Mesenchymal stem cell (in vitro differentiated cells and primary cell): ENCODE measurements around the gene DCDC1.

Experiments
- DNase-seq: peaks from one replicate; pipeline ENCODE4 v3.0.0-alpha.2; 2013
- H2AFZ ChIP-seq: one replicate; pipeline ENCODE4 v1.6.1; 2013; ENCODE audit warnings: low read depth, mild to moderate bottlenecking, control low read depth, inconsistent platforms, low read length, moderate library complexity
- H2AK5ac ChIP-seq: 2 replicates; pipeline ENCODE4 v1.6.1; 2013; ENCODE audit warnings: low read length, moderate library complexity, mild to moderate bottlenecking, inconsistent platforms; ENCODE audit not compliant: severe bottlenecking
- H2BK120ac ChIP-seq: one replicate; pipeline ENCODE4 v1.6.1; 2013; ENCODE audit warnings: low read depth, mild to moderate bottlenecking, inconsistent platforms, low read length, moderate library complexity
- H2BK12ac ChIP-seq, 2 experiments: one replicate each; pipeline ENCODE4 v1.6.1; 2013; ENCODE audit warnings: inconsistent platforms in 2 of 2, low read length in 2 of 2, mild to moderate bottlenecking in 2 of 2, moderate library complexity in 2 of 2, control low read depth in 1 of 2
- H2BK15ac ChIP-seq: one replicate; pipeline ENCODE4 v1.6.1; 2013; ENCODE audit warnings: mild to moderate bottlenecking, low read depth, inconsistent platforms; ENCODE audit not compliant: poor library complexity, severe bottlenecking
- H2BK5ac ChIP-seq: 2 replicates; pipeline ENCODE4 v1.6.1; 2013; ENCODE audit warnings: low read depth, mild to moderate bottlenecking, low read length, control low read depth, inconsistent platforms; ENCODE audit not compliant: poor library complexity, severe bottlenecking
- H3K14ac ChIP-seq, 2 experiments: one replicate each; pipeline ENCODE4 v1.6.1; 2013; ENCODE audit warnings: inconsistent platforms in 2 of 2, low read length in 2 of 2, control low read depth in 1 of 2, mild to moderate bottlenecking in 1 of 2, moderate library complexity in 1 of 2
- H3K18ac ChIP-seq, 2 experiments: one replicate each; pipeline ENCODE4 v1.6.1; 2013; ENCODE audit warnings: inconsistent platforms in 2 of 2, low read length in 2 of 2, control low read depth in 1 of 2, low read depth in 1 of 2, mild to moderate bottlenecking in 1 of 2
- H3K23ac ChIP-seq, 2 experiments: one replicate each; pipeline ENCODE4 v1.6.1; 2013; ENCODE audit warnings: inconsistent platforms in 2 of 2, low read length in 2 of 2, mild to moderate bottlenecking in 2 of 2, moderate library complexity in 2 of 2, control low read depth in 1 of 2
- H3K27ac ChIP-seq: 2 replicates; pipeline ENCODE4 v1.5.1; 2013; ENCODE audit warnings: mild to moderate bottlenecking, moderate library complexity, low read length, control low read depth, inconsistent platforms; ENCODE audit not compliant: poor library complexity, severe bottlenecking
- H3K27me3 ChIP-seq, 2 experiments: 2 replicates each; pipeline versions ENCODE4 v1.6.1 to v1.7.0; 2013; ENCODE audit warnings: low read length in 2 of 2, mild to moderate bottlenecking in 2 of 2, moderate library complexity in 2 of 2, control low read depth in 1 of 2, inconsistent platforms in 1 of 2; ENCODE audit not compliant: control insufficient read depth in 1 of 2, insufficient read depth in 1 of 2
- H3K36me3 ChIP-seq, 2 experiments: 2 replicates each; pipeline versions ENCODE4 v1.6.1 to v1.7.0; 2013; ENCODE audit warnings: low read length in 2 of 2, control low read depth in 1 of 2, inconsistent platforms in 1 of 2, low read depth in 1 of 2, mild to moderate bottlenecking in 1 of 2; ENCODE audit not compliant: insufficient read depth in 2 of 2, control insufficient read depth in 1 of 2
- H3K4ac ChIP-seq, 2 experiments: one replicate each; pipeline ENCODE4 v1.6.1; 2013; ENCODE audit warnings: inconsistent platforms in 2 of 2, low read length in 2 of 2, mild to moderate bottlenecking in 2 of 2, moderate library complexity in 2 of 2, control low read depth in 1 of 2, low read depth in 1 of 2
- H3K4me1 ChIP-seq: 2 replicates; pipeline ENCODE4 v1.6.1; 2013; ENCODE audit warnings: low read depth, low read length, control low read depth; ENCODE audit not compliant: control insufficient read depth, insufficient read depth
- H3K4me2 ChIP-seq: 2 replicates; pipeline ENCODE4 v1.6.1; 2013; ENCODE audit warnings: low read length, mild to moderate bottlenecking, inconsistent platforms; ENCODE audit not compliant: poor library complexity, severe bottlenecking
- H3K4me3 ChIP-seq, 2 experiments: 2 replicates each; pipeline versions ENCODE4 v1.5.1 to v1.7.0; 2013; ENCODE audit warnings: low read length in 2 of 2, mild to moderate bottlenecking in 2 of 2, control low read depth in 1 of 2, low read depth in 1 of 2; ENCODE audit not compliant: insufficient read depth in 1 of 2
- H3K79me1 ChIP-seq: replicated peaks from 2 replicates; pipeline ENCODE4 v1.6.1; 2013; ENCODE audit warnings: mild to moderate bottlenecking, control low read depth, low read length, inconsistent platforms; ENCODE audit not compliant: poor library complexity, severe bottlenecking
- H3K9ac ChIP-seq: 2 replicates; pipeline ENCODE4 v1.7.0; 2013; ENCODE audit warnings: mild to moderate bottlenecking, low read length, moderate library complexity
- H3K9me3 ChIP-seq: 2 replicates; pipeline ENCODE4 v1.7.0; 2013; ENCODE audit warnings: mild to moderate bottlenecking, low read length; ENCODE audit not compliant: control insufficient read depth
- H4K8ac ChIP-seq: one replicate; pipeline ENCODE4 v1.6.1; 2013; ENCODE audit warnings: inconsistent platforms, mild to moderate bottlenecking, low read length, moderate library complexity
- H4K91ac ChIP-seq: one replicate; pipeline ENCODE4 v1.6.1; 2013; ENCODE audit warnings: mild to moderate bottlenecking, low read length, inconsistent platforms
- WGBS: methylation state at CpG from one replicate; pipeline ENCODE4 v1.1.7; 2013; ENCODE audit warnings: mixed read lengths; 5-methylcytosine and 5-hydroxymethylcytosine counted together

The DCDC1 gene

GRCh38 chr11:31328697-31329096 lies 40.8 kb downstream of the DCDC1 start:
- no peak overlapping the region for H3K9ac ChIP-seq
- H3K79me1 ChIP-seq: no peaks in the 10 kb centered on the region
- 80% methylated on average over 5 of the region's 6 CpGs for WGBS
- no peaks in the 10 kb centered on the region for H3K36me3 ChIP-seq
- H2BK5ac ChIP-seq: no peak overlapping the region
- H3K18ac ChIP-seq: no peak overlapping the region
- H2BK120ac ChIP-seq: no peak overlapping the region
- H3K9me3 ChIP-seq: no peaks in the 10 kb centered on the region
- no peak for DNase-seq
- no peak overlapping the region for H3K27ac ChIP-seq
- H4K91ac ChIP-seq: no peak overlapping the region
- no peak overlapping the region for H4K8ac ChIP-seq
- no peak overlapping the region for H3K23ac ChIP-seq
- H3K4me2 ChIP-seq: no peak overlapping the region
- H3K14ac ChIP-seq: no peak overlapping the region
- H3K4ac ChIP-seq: no peak overlapping the region
- H2AFZ ChIP-seq: no peak overlapping the region
- H3K4me3 ChIP-seq: no peak overlapping the region
- H3K27me3 ChIP-seq: no peaks in the 10 kb centered on the region
- no peak overlapping the region for H2AK5ac ChIP-seq
- H2BK12ac ChIP-seq: no peak overlapping the region
- H3K4me1 ChIP-seq: no peaks in the 10 kb centered on the region
- H2BK15ac ChIP-seq: no peak overlapping the region

GRCh38 chr11:31327417-31327816 lies 42.1 kb downstream of the DCDC1 start:
- Histone ChIP-seq H3K4me1 (no peaks in the 10 kb centered on the region), H2BK15ac (no peak overlapping the region), H3K4ac (no peak overlapping the region), H3K9ac (no peak overlapping the region), H4K91ac (no peak overlapping the region), H3K79me1 (no peaks in the 10 kb centered on the region), H2BK12ac (no peak overlapping the region), H3K23ac (no peak overlapping the region), H3K36me3 (no peaks in the 10 kb centered on the region), H3K9me3 (no peaks in the 10 kb centered on the region), H3K27ac (no peak overlapping the region), H2AK5ac (no peak overlapping the region), H3K18ac (no peak overlapping the region), H3K4me2 (no peak overlapping the region), H2BK120ac (no peak overlapping the region), H3K27me3 (no peaks in the 10 kb centered on the region), H2AFZ (no peak overlapping the region), H3K14ac (no peak overlapping the region), H4K8ac (no peak overlapping the region), H3K4me3 (no peak overlapping the region), H2BK5ac (no peak overlapping the region)
- no peak for DNase-seq
- 94% methylated on average over 2 of the region's 3 CpGs for WGBS

- no peak overlapping the region for H3K27ac ChIP-seq
- no peak overlapping the region for H3K18ac ChIP-seq
- no peak overlapping the region for H2BK15ac ChIP-seq
- no peaks in the 10 kb centered on the region for H3K9me3 ChIP-seq
- no peak overlapping the region for H2BK120ac ChIP-seq
- H2BK12ac ChIP-seq: no peak overlapping the region
- H3K4me3 ChIP-seq: no peak overlapping the region
- H3K27me3 ChIP-seq: no peaks in the 10 kb centered on the region
- H3K36me3 ChIP-seq: no peaks in the 10 kb centered on the region
- no peak overlapping the region for H2AK5ac ChIP-seq
- no peak overlapping the region for H3K23ac ChIP-seq
- H2AFZ ChIP-seq: no peak overlapping the region
- H3K14ac ChIP-seq: no peak overlapping the region
- no CpG with 5 or more reads among the region's 2 CpGs for WGBS
- no peak overlapping the region for H3K9ac ChIP-seq
- H3K4me1 ChIP-seq: no peaks in the 10 kb centered on the region
- no peak for DNase-seq
- H2BK5ac ChIP-seq: no peak overlapping the region
- H3K4ac ChIP-seq: no peak overlapping the region
- H4K8ac ChIP-seq: no peak overlapping the region
- H4K91ac ChIP-seq: no peak overlapping the region
- H3K4me2 ChIP-seq: no peak overlapping the region
- no peaks in the 10 kb centered on the region for H3K79me1 ChIP-seq
Observed at GRCh38 chr11:31326470-31327148, 42.9 kb downstream of the DCDC1 start.

- no peak overlapping the region for H3K18ac ChIP-seq
Observed at GRCh38 chr11:31325160-31325559, 44.4 kb downstream of the DCDC1 start.

More at GRCh38 chr11:31325160-31325559, 44.4 kb downstream of the DCDC1 start:
- Histone ChIP-seq H3K27me3 (no peaks in the 10 kb centered on the region), H2BK5ac (no peak overlapping the region), H4K91ac (no peak overlapping the region), H3K4me3 (no peak overlapping the region), H2BK120ac (no peak overlapping the region), H3K4me1 (no peaks in the 10 kb centered on the region), H3K9ac (peak overlapping the region; percentile 59), H2AK5ac (no peak overlapping the region), H4K8ac (no peak overlapping the region), H3K9me3 (no peaks in the 10 kb centered on the region), H3K14ac (no peak overlapping the region), H3K79me1 (no peaks in the 10 kb centered on the region), H3K4ac (no peak overlapping the region), H3K27ac (no peak overlapping the region), H3K36me3 (no peaks in the 10 kb centered on the region), H2AFZ (no peak overlapping the region), H3K4me2 (no peak overlapping the region), H2BK12ac (no peak overlapping the region), H2BK15ac (no peak overlapping the region), H3K23ac (no peak overlapping the region)
- DNase-seq: peak; percentile 56
